Endothelial cell of umbilical vein (primary cell): ENCODE measurements around the gene REEP3. TPM values are rescaled to one million over a fixed set of nuclear protein-coding genes. Genes with fewer than 3 reads are reported as not detected.

Experiments used
- BruUV-seq: library from RNA; stranded (reverse); fragments of 400-500 nt; replicated peaks from 2 replicates; lab custom pipeline; 2021; lab: Mats Ljungman, UMichigan
- CTCF ChIA-PET: fragments of 300-600, 350-600 bp; sonication (Branson Sonifier 250); formaldehyde crosslinking; loops from one replicate; lab custom pipeline; 2021; ENCODE audit warnings: antibody characterized with exemption, inconsistent platforms; lab: Charles Lee
- POLR2A ChIA-PET: fragments of 300-600, 350-600 bp; sonication (Branson Sonifier 250); formaldehyde crosslinking; loops from one replicate; lab custom pipeline; 2021; ENCODE audit warnings: antibody characterized with exemption, inconsistent platforms; lab: Charles Lee
- DNase-seq: peaks from one replicate; pipeline ENCODE4 v3.0.0-alpha.2; 2011; ENCODE audit warnings: low read depth, low spot score
- FAIRE-seq: peaks from 2 replicates; lab custom pipeline; 2011; peaks lifted over from hg19 to GRCh38; lab: Jason Lieb, UNC
- H2AFZ ChIP-seq: 2 replicates; pipeline ENCODE4 v1.6.0; 2012; ENCODE audit warnings: low read depth, low read length, control low read depth, inconsistent platforms
- H3K27ac ChIP-seq: 2 replicates; pipeline ENCODE4 v1.5.1; 2011; ENCODE audit warnings: low read depth, mild to moderate bottlenecking, control low read depth, low read length, moderate library complexity; ENCODE audit not compliant: insufficient read depth
- H3K27me3 ChIP-seq, 2 experiments: 2 replicates each; pipeline versions ENCODE4 v1.6.0 to v1.6.1; 2011; ENCODE audit warnings: low read length in 2 of 2, mixed read lengths in 1 of 2; ENCODE audit not compliant: control insufficient read depth in 2 of 2, insufficient read depth in 2 of 2
- H3K36me3 ChIP-seq, 2 experiments: 2 replicates in 1 of 2; 3 replicates in 1 of 2; pipeline ENCODE4 v1.5.1; 2011; ENCODE audit warnings: low read length in 2 of 2, mild to moderate bottlenecking in 1 of 2, moderate library complexity in 1 of 2; ENCODE audit not compliant: control insufficient read depth in 2 of 2, insufficient read depth in 2 of 2; ENCODE audit errors: extremely low read depth in 1 of 2
- H3K4me1 ChIP-seq: 3 replicates; pipeline ENCODE4 v1.5.1; 2011; ENCODE audit warnings: mild to moderate bottlenecking, low read length; ENCODE audit not compliant: control insufficient read depth, insufficient read depth; ENCODE audit errors: extremely low read depth
- H3K4me2 ChIP-seq: 2 replicates; pipeline ENCODE4 v1.6.1; 2011; ENCODE audit warnings: low read length, control low read depth, mixed read lengths; ENCODE audit not compliant: insufficient read depth
- H3K4me3 ChIP-seq, 3 experiments: fragments of 200-600 bp in 1 of 3; sonication (generic), shearing (Covaris generic) in 1 of 3; replicated peaks in 1 of 3; 2 replicates each; pipeline ENCODE4 v1.5.1; 2011 to 2016; ENCODE audit warnings: control low read depth in 3 of 3, low read length in 3 of 3, mild to moderate bottlenecking in 2 of 3, inconsistent platforms in 1 of 3, low read depth in 1 of 3, moderate library complexity in 1 of 3; ENCODE audit not compliant: insufficient read depth in 1 of 3
- H3K79me2 ChIP-seq: 2 replicates; pipeline ENCODE4 v1.6.0; 2012; ENCODE audit warnings: low read length, inconsistent platforms; ENCODE audit not compliant: control insufficient read depth, insufficient read depth
- H3K9ac ChIP-seq: replicated peaks from 2 replicates; pipeline ENCODE3; 2011; ENCODE audit warnings: low read length, control low read depth; ENCODE audit not compliant: insufficient read depth; ENCODE audit errors: extremely low read depth
- H3K9me1 ChIP-seq: replicated peaks from 3 replicates; pipeline ENCODE4 v1.6.0; 2011; ENCODE audit warnings: mild to moderate bottlenecking, low read length; ENCODE audit not compliant: control insufficient read depth, insufficient read depth; ENCODE audit errors: extremely low read depth
- H3K9me3 ChIP-seq: replicated peaks from 2 replicates; pipeline ENCODE4 v1.5.1; 2012; ENCODE audit warnings: low read length, inconsistent platforms; ENCODE audit not compliant: control insufficient read depth, insufficient read depth
- H4K20me1 ChIP-seq: replicated peaks from 2 replicates; pipeline ENCODE3; 2011; ENCODE audit warnings: mild to moderate bottlenecking, low read length; ENCODE audit not compliant: control insufficient read depth, insufficient read depth; ENCODE audit errors: extremely low read depth
- MYC ChIP-seq: IDR thresholded peaks from one replicate; pipeline ENCODE4 v1.6.1; 2011; ENCODE audit warnings: mild to moderate bottlenecking, low read depth, low read length
- dilution Hi-C: fragments of 300-500 bp; cut with MboI; formaldehyde crosslinking; loops from one replicate; pipeline ENCODE4 v1.15.0; 2019; ENCODE audit warnings: low sequenced_read_pairs; ENCODE audit not compliant: extremely low pct_ligation_motif_present
- intact Hi-C: fragments of 100-400 bp; cut with micrococcal nuclease; formaldehyde crosslinking; loops from one replicate; pipeline ENCODE4 v1.10.0; 2022
- polyA plus RNA-seq, 4 experiments: library from polyadenylated mRNA; depleted of rRNA in 3 of 4; stranded (reverse) in 3 of 4; unstranded in 1 of 4; fragments of >200 nt; gene quantifications; 2 replicates each; pipeline versions ENCODE4 v1.2.1 to v1.2.3, GENCODE V29; 2011 to 2012; ENCODE audit warnings: missing spikeins in 1 of 4
- small RNA-seq: library from RNA; depleted of rRNA; stranded (forward); fragments of <200 nt; gene quantifications from one replicate; pipeline ENCODE3, GENCODE V24; 2012; ENCODE audit warnings: low replicate concordance, low read depth; ENCODE audit not compliant: insufficient read depth, insufficient read length
- total RNA-seq: library from RNA; stranded (reverse); gene quantifications from 2 replicates; pipeline ENCODE4 v1.2.3, GENCODE V29; 2021
- TF ChIP-seq, protein P1 (sequence below): IDR thresholded peaks from 2 replicates; pipeline ENCODE4 v1.6.1; 2011; ENCODE audit not compliant: insufficient read depth, insufficient read length

Gene REEP3
- total and polyA plus RNA-seq, 2 donors (not counting 3 experiments of a cell fraction or from before 2014, with no cell fraction given): 12.3 to 48.3 TPM

GRCh38 chr10:63673246-63673645, 152.0 kb downstream of the REEP3 start:
- H3K36me3 ChIP-seq: no peaks in the 10 kb centered on the region
- H3K79me2 ChIP-seq: no peaks in the 10 kb centered on the region
- POLR2A ChIA-PET: no interaction called here
- intact Hi-C loops (no loop called here), dilution Hi-C loops (no loop called here)
- no peaks in the 10 kb centered on the region for H3K27me3 ChIP-seq
- DNase-seq (no peak), FAIRE-seq (no peak)
- peaks cover 37% of the 10 kb centered on the region for H3K4me1 ChIP-seq
- H4K20me1 ChIP-seq: no peaks in the 10 kb centered on the region
- no peaks in the 10 kb centered on the region for H3K9me3 ChIP-seq
- no peak overlapping the region for H3K4me3 ChIP-seq
- no peaks in the 10 kb centered on the region for H3K9me1 ChIP-seq
- no peak for TF ChIP-seq MYC
- CTCF ChIA-PET: interaction anchor here (1.4 to 3.6 kb wide), 2 partner anchors 19 to 46 kb away, joined by 3 to 32 read pairs; no protein-coding TSS in a partner anchor
- no peak overlapping the region for H3K4me2 ChIP-seq
- no peak overlapping the region for H3K27ac ChIP-seq
- no peak overlapping the region for H2AFZ ChIP-seq
- no peak overlapping the region for H3K9ac ChIP-seq
- BruUV-seq: no TSS peak

DNA sequence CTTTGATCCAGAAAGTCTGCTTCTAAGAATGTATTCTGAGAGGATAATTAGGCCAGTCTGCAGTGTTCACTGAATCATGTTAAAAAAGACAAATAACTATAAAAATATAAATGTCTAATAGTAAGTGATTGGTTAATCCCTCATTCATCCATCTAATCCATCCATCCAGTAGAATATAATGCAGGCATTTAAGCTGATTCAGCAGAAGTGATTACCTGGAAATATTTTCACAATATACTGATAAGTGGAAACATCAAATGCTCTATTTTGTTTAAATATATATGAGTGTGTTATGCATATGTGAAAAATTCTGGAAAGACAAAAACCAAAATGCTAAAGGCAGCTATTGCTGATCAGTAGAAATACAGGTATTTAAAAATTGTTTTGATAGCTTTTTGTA, 152.6 kb downstream of the REEP3 start:
- Histone ChIP-seq H3K9me3 (no peaks in the 10 kb centered on the region), H3K4me3 (no peak overlapping the region), H4K20me1 (no peaks in the 10 kb centered on the region), H2AFZ (no peak overlapping the region), H3K9ac (no peak overlapping the region), H3K4me1 (peaks cover 37% of the 10 kb centered on the region), H3K36me3 (no peaks in the 10 kb centered on the region), H3K4me2 (no peak overlapping the region), H3K79me2 (no peaks in the 10 kb centered on the region), H3K27ac (no peak overlapping the region), H3K27me3 (no peaks in the 10 kb centered on the region), H3K9me1 (no peaks in the 10 kb centered on the region)
- no peak for FAIRE-seq
- intact Hi-C loops (no loop called here), dilution Hi-C loops (no loop called here)
- ChIA-PET CTCF (no interaction called here), POLR2A (no interaction called here)
- DNase-seq: no peak
- no TSS peak for BruUV-seq
- TF ChIP-seq, protein P1, sequence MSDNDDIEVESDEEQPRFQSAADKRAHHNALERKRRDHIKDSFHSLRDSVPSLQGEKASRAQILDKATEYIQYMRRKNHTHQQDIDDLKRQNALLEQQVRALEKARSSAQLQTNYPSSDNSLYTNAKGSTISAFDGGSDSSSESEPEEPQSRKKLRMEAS: no peak

Small RNA genes lying within 50 kb of the gene (small RNA-seq; reads per million reads assigned to genes)
- gene AC022022.1: not detected

Other genes with a start within 250 kb of the REEP3 start
- 93.3 and 97.1 TPM in 2 replicates for gene JMJD1C, start 55.4 kb upstream of the REEP3 start, total RNA-seq
- gene JMJD1C, start 55.4 kb upstream of the REEP3 start, polyA plus RNA-seq: 23.9 and 32.1 TPM in 2 replicates